Measurements from ENCODE around the gene EEF1AKMT3.

The EEF1AKMT3 gene

DNA sequence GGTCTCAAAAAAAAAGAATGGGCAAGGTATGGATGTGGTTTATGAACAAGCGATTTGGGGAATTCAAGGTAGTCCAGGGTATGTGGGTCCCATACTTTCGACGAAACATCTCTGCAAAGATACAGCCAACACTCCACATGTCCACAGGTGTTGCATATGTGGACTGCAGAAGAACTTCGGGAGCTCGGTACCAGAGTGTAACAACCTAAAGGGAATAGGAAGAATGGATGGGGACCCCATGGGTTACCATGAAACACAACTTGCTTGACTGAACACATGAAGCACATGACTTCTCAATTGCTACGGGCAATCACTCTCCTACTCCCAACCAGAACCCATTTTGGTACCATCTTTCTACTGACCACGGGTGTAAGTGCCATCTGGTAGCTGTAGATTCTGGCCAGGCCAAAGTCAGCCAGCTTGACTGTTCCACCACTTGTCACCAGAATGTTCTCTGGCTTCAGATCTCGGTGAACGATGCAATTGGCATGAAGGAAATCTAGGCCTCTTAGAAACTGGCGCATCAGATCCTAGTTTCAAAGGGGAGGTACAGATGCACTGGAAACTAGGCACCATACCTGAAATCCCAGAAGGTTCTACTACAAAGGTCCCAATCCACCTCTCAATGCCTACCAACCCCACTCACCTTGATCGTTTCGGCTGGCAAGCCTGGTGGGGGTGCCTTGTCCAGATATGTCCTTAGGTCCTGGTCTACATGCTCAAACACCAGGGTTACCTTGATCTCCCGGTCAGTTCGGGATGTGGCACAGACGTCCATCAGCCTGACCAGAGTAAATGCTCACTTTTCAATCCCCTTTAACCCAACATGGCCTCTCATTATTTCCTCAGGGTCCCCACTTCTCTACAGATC is 21.6 kb upstream of the EEF1AKMT3 start:
- in situ Hi-C loops (cut with MboI; ENCODE audit: low sequenced_read_pairs) = no loop called here

DNA sequence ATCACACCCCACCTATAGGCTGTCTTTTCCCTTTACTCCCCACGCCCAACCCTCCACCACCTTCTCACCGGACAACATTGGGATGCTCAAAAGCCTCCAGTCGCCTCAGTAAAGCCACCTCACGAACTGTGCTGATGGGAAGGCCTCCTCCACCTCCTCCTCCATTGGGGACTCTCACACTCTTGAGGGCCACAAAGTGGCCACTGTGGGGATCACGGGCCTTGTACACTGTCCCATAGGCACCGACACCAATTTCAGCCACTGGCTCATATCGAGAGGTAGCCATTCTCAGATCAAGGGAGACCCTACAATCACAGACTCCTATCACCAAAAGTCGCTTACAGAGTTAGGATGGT is 21.0 kb upstream of the EEF1AKMT3 start:
- in situ Hi-C loops (cut with MboI; ENCODE audit: low sequenced_read_pairs) = no loop called here

- in situ Hi-C loops (cut with MboI; ENCODE audit: low sequenced_read_pairs) = no loop called here
Observed at GRCh38 chr12:57751788-57752667, 20.4 kb upstream of the EEF1AKMT3 start, which contains the start of gene CDK4. CDK4 (minus strand) TSS chr12:57752310; CDS start chr12:57751717, 593 bp downstream.

- in situ Hi-C loops (cut with MboI; ENCODE audit: low sequenced_read_pairs) = no loop called here
Observed at GRCh38 chr12:57752668-57753000, 19.8 kb upstream of the EEF1AKMT3 start.

DNA sequence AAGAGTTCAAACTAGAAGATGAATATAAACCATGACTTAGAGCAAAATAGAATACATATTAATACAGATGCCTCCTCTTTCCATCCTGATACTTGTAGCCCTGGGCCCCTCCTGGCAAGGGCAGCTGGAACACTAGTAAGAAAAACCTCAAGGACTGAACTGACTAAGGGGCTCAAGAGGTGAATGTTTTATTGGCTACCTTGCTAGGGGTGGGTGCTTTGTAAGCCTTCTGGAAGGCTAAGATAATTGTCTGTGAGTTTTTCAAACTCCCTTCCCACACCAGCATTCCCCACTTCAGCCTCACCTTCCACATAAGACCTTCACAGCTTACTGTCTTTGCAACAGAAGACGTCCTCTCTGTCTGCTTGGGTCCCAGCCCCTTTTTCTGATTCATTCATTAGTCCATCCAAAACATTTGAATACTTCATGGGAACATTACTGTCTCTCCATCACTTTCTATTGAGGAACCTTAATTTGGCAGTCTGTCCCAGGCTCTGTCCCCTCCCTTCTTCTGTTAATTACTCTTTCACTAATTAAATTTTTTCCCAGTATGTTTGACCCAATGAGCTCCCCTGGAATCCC is 18.6 kb upstream of the EEF1AKMT3 start:
- in situ Hi-C loops (cut with MboI; ENCODE audit: low sequenced_read_pairs) = no loop called here

GRCh38 chr12:57754411-57755193 is 17.8 kb upstream of the EEF1AKMT3 start, which contains the start of gene MARCHF9:
MARCHF9 (plus strand) TSS chr12:57755103; CDS start chr12:57755529, 426 bp downstream.
- in situ Hi-C loops (cut with MboI; ENCODE audit: low sequenced_read_pairs) = no loop called here

- in situ Hi-C loops (cut with MboI; ENCODE audit: low sequenced_read_pairs) = no loop called here
Observed at GRCh38 chr12:57755194-57755453, 17.3 kb upstream of the EEF1AKMT3 start.

- in situ Hi-C loops (cut with MboI; ENCODE audit: low sequenced_read_pairs) = no loop called here
Observed at GRCh38 chr12:57755454-57756372, 16.7 kb upstream of the EEF1AKMT3 start.

GRCh38 chr12:57756406-57757341 is 15.7 kb upstream of the EEF1AKMT3 start:
- in situ Hi-C loops (cut with MboI; ENCODE audit: low sequenced_read_pairs) = no loop called here

GRCh38 chr12:57757771-57758170 is 14.6 kb upstream of the EEF1AKMT3 start:
- in situ Hi-C loops (cut with MboI; ENCODE audit: low sequenced_read_pairs) = no loop called here

DNA sequence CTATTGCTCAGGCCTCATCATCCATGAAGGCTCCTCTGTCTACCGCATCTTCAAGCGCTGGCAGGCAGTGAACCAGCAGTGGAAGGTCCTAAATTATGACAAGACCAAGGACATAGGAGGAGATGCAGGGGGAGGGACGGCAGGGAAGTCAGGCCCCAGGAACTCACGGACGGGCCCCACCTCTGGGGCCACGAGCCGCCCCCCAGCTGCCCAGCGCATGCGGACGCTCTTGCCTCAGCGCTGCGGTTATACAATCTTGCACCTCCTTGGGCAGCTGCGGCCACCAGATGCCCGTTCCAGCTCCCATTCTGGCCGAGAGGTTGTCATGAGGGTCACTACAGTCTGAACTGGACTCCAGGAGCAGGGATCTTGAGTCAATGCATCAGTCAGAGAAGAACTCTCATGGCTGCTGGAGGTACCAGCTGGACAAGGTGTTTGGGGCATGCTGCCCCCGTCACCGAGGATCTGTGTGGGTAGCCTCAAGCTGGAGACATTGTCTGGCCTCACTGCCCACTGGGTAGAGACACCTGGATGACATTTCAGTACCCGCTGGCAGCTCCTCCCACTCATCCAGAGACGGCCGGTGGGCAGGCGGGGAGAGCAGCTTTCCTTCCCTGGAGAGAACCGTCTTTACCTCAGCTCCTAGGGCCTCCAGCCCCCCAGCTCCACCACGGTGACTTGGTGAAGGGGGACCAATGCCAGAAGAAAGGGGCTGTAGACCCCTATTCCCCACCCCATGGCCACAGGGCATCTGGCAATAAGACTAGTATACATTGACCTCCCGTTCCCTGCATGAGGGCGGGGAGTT is 13.7 kb upstream of the EEF1AKMT3 start:
- in situ Hi-C loops (cut with MboI; ENCODE audit: low sequenced_read_pairs) = no loop called here

GRCh38 chr12:57759360-57759980 is 12.9 kb upstream of the EEF1AKMT3 start:
- in situ Hi-C loops (cut with MboI; ENCODE audit: low sequenced_read_pairs) = no loop called here

GRCh38 chr12:57760347-57760982 is 11.9 kb upstream of the EEF1AKMT3 start:
- in situ Hi-C loops (cut with MboI; ENCODE audit: low sequenced_read_pairs) = no loop called here

DNA sequence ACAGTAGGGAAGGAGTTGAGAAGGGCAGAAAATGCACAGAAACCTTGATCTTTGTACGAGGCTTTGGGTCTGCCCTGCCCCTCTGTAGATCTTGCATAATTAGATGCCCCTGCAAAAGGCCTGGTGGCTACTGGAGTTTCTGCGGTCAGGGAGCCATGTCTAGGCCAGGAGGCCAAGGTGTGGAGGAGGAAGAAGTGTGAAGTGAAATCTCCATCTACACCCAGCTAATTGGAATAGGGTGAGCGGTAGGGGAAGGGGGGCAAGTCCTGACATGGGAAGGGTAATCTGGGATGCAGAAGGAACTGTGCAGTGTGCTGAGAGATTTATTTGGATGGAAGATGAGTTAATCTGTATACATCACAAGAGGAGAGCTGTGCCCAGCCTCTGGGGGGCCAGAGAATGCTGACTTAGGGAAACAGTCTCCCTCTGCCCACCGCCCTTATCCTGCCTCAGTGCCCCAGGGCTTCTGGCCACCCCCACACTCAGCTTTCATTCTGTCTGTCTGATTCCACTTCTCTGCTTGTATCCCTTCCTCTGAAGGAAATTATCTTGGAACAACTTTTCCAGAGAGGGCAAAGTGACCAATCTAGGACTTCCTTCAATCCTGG is 10.9 kb upstream of the EEF1AKMT3 start:
- in situ Hi-C loops (cut with MboI; ENCODE audit: low sequenced_read_pairs) = no loop called here

GRCh38 chr12:57762463-57762862 is 10.0 kb upstream of the EEF1AKMT3 start:
- in situ Hi-C loops (cut with MboI; ENCODE audit: low sequenced_read_pairs) = no loop called here

DNA sequence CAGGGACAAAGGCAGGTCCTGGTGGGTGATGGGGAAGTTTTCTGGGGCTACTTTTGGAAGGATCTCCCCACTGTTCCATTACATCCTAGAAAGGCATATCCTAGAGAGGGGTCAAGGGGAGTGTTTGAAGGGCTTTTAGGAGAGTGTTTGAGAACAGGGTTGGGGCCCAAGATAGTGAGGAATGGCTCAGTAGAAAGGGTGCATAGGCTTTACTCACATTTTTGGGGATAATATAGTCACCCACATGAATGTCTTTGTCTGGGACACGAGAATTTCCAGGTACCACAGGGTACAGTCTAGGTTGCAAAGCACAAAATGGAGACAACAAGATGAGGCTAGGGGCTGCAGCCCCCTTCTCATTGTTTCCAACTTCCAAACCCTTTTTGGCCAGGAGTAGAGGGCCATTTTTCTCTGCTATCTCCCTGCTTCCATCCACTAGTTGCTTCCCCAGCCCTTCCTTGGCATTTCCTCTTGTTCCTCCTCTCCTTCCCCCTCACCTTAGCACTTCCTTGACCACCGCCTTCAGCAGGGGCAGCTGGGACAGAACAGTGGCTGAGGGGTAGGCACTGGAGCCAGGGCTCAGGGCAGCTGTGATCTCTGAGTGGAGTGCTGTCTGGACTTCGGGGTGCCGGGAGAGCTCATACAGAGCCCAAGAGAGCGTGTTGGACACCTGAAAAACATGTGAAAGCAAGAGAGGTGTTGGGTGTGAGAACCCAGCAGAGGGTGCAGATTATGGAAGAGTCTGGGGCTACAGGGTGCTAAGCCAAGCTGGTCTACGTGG is 8.3 kb upstream of the EEF1AKMT3 start:
- in situ Hi-C loops (cut with MboI; ENCODE audit: low sequenced_read_pairs) = no loop called here
